ENCODE results near the gene VARS2. TPM values are rescaled to one million over a fixed set of nuclear protein-coding genes. Genes with fewer than 3 reads are reported as not detected.
A peak's percentile ranks its signal among the peaks of the same experiment; 100 is the strongest.

The VARS2 gene
- total RNA-seq, 2 donors from 2014 or later = 39.4 to 52.5 TPM

- H3K9me3 Mint-ChIP-seq = no peaks in the 10 kb centered on the region
- H3K4me3 ChIP-seq (ENCODE audit: low read length) = no peak overlapping the region
- no peak overlapping the region for H3K27ac Mint-ChIP-seq
- peaks cover 40% of the 10 kb centered on the region for H3K36me3 ChIP-seq (ENCODE audit: control insufficient read depth, insufficient read depth, low read length)
- H3K4me1 ChIP-seq (ENCODE audit: control insufficient read depth, insufficient read depth, low read length) = peaks cover 2% of the 10 kb centered on the region
- H3K36me3 Mint-ChIP-seq (ENCODE audit: low read depth) = peaks cover 50% of the 10 kb centered on the region
- peaks cover 12% of the 10 kb centered on the region for H3K4me1 Mint-ChIP-seq
- WGBS, 2 experiments (ENCODE audit: insufficient coverage in 1 of 2, insufficient read length in 1 of 2) = 94% methylated on average over 4 of the region's 4 CpGs; no CpG with 5 or more reads in 1 of the 2 experiments
- H3K27ac ChIP-seq (ENCODE audit: low read depth, low read length) = no peak overlapping the region
- no peak for TF ChIP-seq CTCF (conservative IDR thresholded peaks at IDR 0.05)
- no peaks in the 10 kb centered on the region for H3K27me3 ChIP-seq (ENCODE audit: control insufficient read depth, insufficient read depth, low read length, poor library complexity, severe bottlenecking)
- no peak overlapping the region for H3K9ac ChIP-seq (ENCODE audit: extremely low read depth, low read length, poor library complexity, severe bottlenecking)
- no peak for DNase-seq
- H3K9me3 ChIP-seq (ENCODE audit: control insufficient read depth, low read length) = no peaks in the 10 kb centered on the region
- no peaks in the 10 kb centered on the region for H3K27me3 Mint-ChIP-seq (ENCODE audit: insufficient read depth)
- H3K4me3 Mint-ChIP-seq = no peak overlapping the region
These were observed 22.7 kb upstream of the VARS2 start for GRCh38 chr6:30891450-30891723.

GRCh38 chr6:30891816-30892538 is 22.1 kb upstream of the VARS2 start:
- no peak for TF ChIP-seq CTCF (conservative IDR thresholded peaks at IDR 0.05)
- no peaks in the 10 kb centered on the region for H3K27me3 ChIP-seq (ENCODE audit: control insufficient read depth, insufficient read depth, low read length, poor library complexity, severe bottlenecking)
- WGBS, 2 experiments (ENCODE audit: insufficient coverage in 1 of 2, insufficient read length in 1 of 2) = 94 to 97% methylated on average over 13 to 21 of the region's 21 CpGs
- no peaks in the 10 kb centered on the region for H3K9me3 ChIP-seq (ENCODE audit: control insufficient read depth, low read length)
- no peak overlapping the region for H3K4me3 Mint-ChIP-seq
- peaks cover 45% of the 10 kb centered on the region for H3K36me3 ChIP-seq (ENCODE audit: control insufficient read depth, insufficient read depth, low read length)
- H3K4me1 Mint-ChIP-seq = peaks cover 6% of the 10 kb centered on the region
- H3K9ac ChIP-seq (ENCODE audit: extremely low read depth, low read length, poor library complexity, severe bottlenecking) = no peak overlapping the region
- DNase-seq = no peak
- no peaks in the 10 kb centered on the region for H3K4me1 ChIP-seq (ENCODE audit: control insufficient read depth, insufficient read depth, low read length)
- no peaks in the 10 kb centered on the region for H3K9me3 Mint-ChIP-seq
- peaks cover 54% of the 10 kb centered on the region for H3K36me3 Mint-ChIP-seq (ENCODE audit: low read depth)
- H3K27ac ChIP-seq (ENCODE audit: low read depth, low read length) = no peak overlapping the region
- H3K27me3 Mint-ChIP-seq (ENCODE audit: insufficient read depth) = no peaks in the 10 kb centered on the region
- H3K4me3 ChIP-seq (ENCODE audit: low read length) = no peak overlapping the region
- no peak overlapping the region for H3K27ac Mint-ChIP-seq

- TF ChIP-seq CTCF (conservative IDR thresholded peaks at IDR 0.05) = peak; percentile 77
- no peaks in the 10 kb centered on the region for H3K4me1 ChIP-seq (ENCODE audit: control insufficient read depth, insufficient read depth, low read length)
- no peak overlapping the region for H3K27ac ChIP-seq (ENCODE audit: low read depth, low read length)
- Mint-ChIP-seq H3K9me3 (no peaks in the 10 kb centered on the region), H3K4me3 (no peak overlapping the region), H3K27ac (no peak overlapping the region), H3K4me1 (peaks cover 6% of the 10 kb centered on the region), H3K36me3 (ENCODE audit: low read depth) (peaks cover 60% of the 10 kb centered on the region), H3K27me3 (ENCODE audit: insufficient read depth) (no peaks in the 10 kb centered on the region)
- DNase-seq = peak; percentile 75
- no peaks in the 10 kb centered on the region for H3K27me3 ChIP-seq (ENCODE audit: control insufficient read depth, insufficient read depth, low read length, poor library complexity, severe bottlenecking)
- no peak overlapping the region for H3K9ac ChIP-seq (ENCODE audit: extremely low read depth, low read length, poor library complexity, severe bottlenecking)
- WGBS, 2 experiments (ENCODE audit: insufficient coverage in 1 of 2, insufficient read length in 1 of 2) = 89 to 93% methylated on average over 10 to 16 of the region's 16 CpGs
- H3K4me3 ChIP-seq (ENCODE audit: low read length) = no peak overlapping the region
- peaks cover 51% of the 10 kb centered on the region for H3K36me3 ChIP-seq (ENCODE audit: control insufficient read depth, insufficient read depth, low read length)
- H3K9me3 ChIP-seq (ENCODE audit: control insufficient read depth, low read length) = no peaks in the 10 kb centered on the region
These were observed 20.9 kb upstream of the VARS2 start for GRCh38 chr6:30893001-30893591.

Data from endodermal cell (in vitro differentiated cells).